Stimulated activated CD8-positive, alpha-beta memory T cell treated with anti-CD3 and anti-CD28 coated beads, Interleukin-7, amount 100 ng/mL, for 48 hours (primary cell): Measurements from ENCODE around the gene CORO2A.
"Not testable (repeated sequence)": the region's sequence is repeated elsewhere in the genome, so short reads cannot be mapped to it uniquely, and the experiment has no call there.

Experiments used
- DNase-seq, 2 donors: peaks; one replicate each; pipeline ENCODE4 v3.0.0-alpha.2; 2020; ENCODE audit warnings: low read depth in 1 of 2; ENCODE audit errors: extremely low read depth in 1 of 2

Gene CORO2A

GRCh38 chr9:98087420-98088354, 104.8 kb downstream of the CORO2A start:
- no peak for DNase-seq

GRCh38 chr9:98086461-98086860, 106.0 kb downstream of the CORO2A start:
- no peak for DNase-seq

GRCh38 chr9:98085944-98086343, 106.5 kb downstream of the CORO2A start:
- DNase-seq, result no peak

GRCh38 chr9:98085058-98085457, 107.4 kb downstream of the CORO2A start:
- DNase-seq, result no peak

GRCh38 chr9:98084396-98084795, 108.0 kb downstream of the CORO2A start:
- no peak for DNase-seq

GRCh38 chr9:98083566-98084183, 108.8 kb downstream of the CORO2A start:
- DNase-seq, result no peak

- no peak for DNase-seq
Observed at GRCh38 chr9:98083061-98083501, 109.4 kb downstream of the CORO2A start.

GRCh38 chr9:98081477-98082219, 110.8 kb downstream of the CORO2A start:
- DNase-seq, result peak in 1 of 2 donors; percentile 65

- no peak for DNase-seq
Observed at GRCh38 chr9:98080780-98081179, 111.7 kb downstream of the CORO2A start.

GRCh38 chr9:98080326-98080725, 112.1 kb downstream of the CORO2A start:
- DNase-seq, result no peak

GRCh38 chr9:98078895-98079294, 113.5 kb downstream of the CORO2A start:
- DNase-seq, result no peak

GRCh38 chr9:98076514-98076890, 115.9 kb downstream of the CORO2A start:
- not testable (repeated sequence) for DNase-seq

GRCh38 chr9:98075332-98075805, 117.1 kb downstream of the CORO2A start:
- DNase-seq, result no peak

- DNase-seq, result peak in 1 of 2 donors; percentile 16
Observed at GRCh38 chr9:98074115-98074990, 118.1 kb downstream of the CORO2A start.

GRCh38 chr9:98071737-98072136, 120.7 kb downstream of the CORO2A start:
- no peak for DNase-seq
